ENCODE data around the gene ACER1.

DNA sequence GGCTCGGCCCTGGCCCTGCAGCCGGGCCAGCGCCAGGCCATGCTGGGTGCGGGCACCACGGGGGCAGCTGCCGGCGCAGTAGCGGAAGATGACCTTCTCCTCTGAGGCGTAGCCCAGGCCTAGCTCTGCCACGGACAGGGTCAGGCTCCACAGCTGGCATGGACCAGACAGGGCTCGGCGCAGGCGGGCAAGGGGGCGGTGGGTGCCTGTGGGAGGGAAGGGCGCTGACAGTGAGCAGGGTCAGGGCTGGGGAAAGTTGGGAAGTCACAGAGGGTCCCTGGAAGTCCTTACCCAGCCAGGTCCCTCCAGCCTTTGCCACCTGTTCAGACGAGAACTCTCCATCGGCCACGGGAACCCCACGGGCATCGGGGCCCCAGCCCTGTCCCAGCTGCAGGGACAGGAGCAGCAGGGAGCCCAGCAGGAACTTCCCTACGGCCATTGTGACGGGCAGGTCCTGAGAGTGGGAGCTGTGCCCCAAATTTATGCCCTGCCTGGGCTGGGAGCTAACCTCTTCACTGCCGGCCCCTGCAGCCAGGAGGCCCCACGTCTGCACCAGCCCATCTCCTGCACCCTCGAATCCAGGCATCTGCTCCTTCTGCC, 42.1 kb upstream of the ACER1 start, which contains the start of gene PSPN:
- no peak for TF ChIP-seq GATA2 (CRISPR knock-in tag; IDR thresholded peaks at IDR 0.05)
- no peak for TF ChIP-seq POLR2AphosphoS5 (IDR thresholded peaks at IDR 0.05; ENCODE audit: low read depth, low read length)
- TF ChIP-seq CHD2 (IDR thresholded peaks at IDR 0.05; ENCODE audit: low read length, partially characterized antibody): no peak
- TF ChIP-seq, protein P1, sequence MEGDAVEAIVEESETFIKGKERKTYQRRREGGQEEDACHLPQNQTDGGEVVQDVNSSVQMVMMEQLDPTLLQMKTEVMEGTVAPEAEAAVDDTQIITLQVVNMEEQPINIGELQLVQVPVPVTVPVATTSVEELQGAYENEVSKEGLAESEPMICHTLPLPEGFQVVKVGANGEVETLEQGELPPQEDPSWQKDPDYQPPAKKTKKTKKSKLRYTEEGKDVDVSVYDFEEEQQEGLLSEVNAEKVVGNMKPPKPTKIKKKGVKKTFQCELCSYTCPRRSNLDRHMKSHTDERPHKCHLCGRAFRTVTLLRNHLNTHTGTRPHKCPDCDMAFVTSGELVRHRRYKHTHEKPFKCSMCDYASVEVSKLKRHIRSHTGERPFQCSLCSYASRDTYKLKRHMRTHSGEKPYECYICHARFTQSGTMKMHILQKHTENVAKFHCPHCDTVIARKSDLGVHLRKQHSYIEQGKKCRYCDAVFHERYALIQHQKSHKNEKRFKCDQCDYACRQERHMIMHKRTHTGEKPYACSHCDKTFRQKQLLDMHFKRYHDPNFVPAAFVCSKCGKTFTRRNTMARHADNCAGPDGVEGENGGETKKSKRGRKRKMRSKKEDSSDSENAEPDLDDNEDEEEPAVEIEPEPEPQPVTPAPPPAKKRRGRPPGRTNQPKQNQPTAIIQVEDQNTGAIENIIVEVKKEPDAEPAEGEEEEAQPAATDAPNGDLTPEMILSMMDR (IDR thresholded peaks at IDR 0.05): no peak
- TF ChIP-seq SMC3 (IDR thresholded peaks at IDR 0.05; ENCODE audit: low read depth, low read length): no peak
- no peak for TF ChIP-seq FOXJ3 (CRISPR knock-in tag; IDR thresholded peaks at IDR 0.05)
- TF ChIP-seq GABPA (IDR thresholded peaks at IDR 0.05; ENCODE audit: low read depth): no peak
- no peak for TF ChIP-seq RFX5 (IDR thresholded peaks at IDR 0.05; ENCODE audit: low read length)
- TF ChIP-seq RAD21 (IDR thresholded peaks at IDR 0.05; ENCODE audit: low read length): no peak

Measured in SK-N-SH (cell line).